Measurements from ENCODE around the gene NDUFS2. TPM values are rescaled to one million over a fixed set of nuclear protein-coding genes. Genes with fewer than 3 reads are reported as not detected.

The NDUFS2 gene
- total RNA-seq, 4 donors from 2014 or later, result 88.7 to 127 (median 106) TPM

- intact Hi-C loops (cut with DNase I; ENCODE audit: low total_unique reads), result no loop called here
- no peak for DNase-seq (ENCODE audit: low spot score in 2 of 2)
- TF ChIP-seq POLR2A (IDR thresholded peaks at IDR 0.05) (no peak), CTCF (IDR thresholded peaks at IDR 0.05) (no peak)
- no peak overlapping the region for H3K4me3 ChIP-seq (ENCODE audit: low read depth, poor library complexity, severe bottlenecking)
- WGBS, 2 donors, result 92 to 94% methylated on average over 11 of the region's 11 CpGs
These were observed 28.5 kb upstream of the NDUFS2 start for GRCh38 chr1:161173711-161174110.

- WGBS, 2 donors, result 92 to 93% methylated on average over 11 of the region's 11 CpGs
- intact Hi-C loops (cut with DNase I; ENCODE audit: low total_unique reads), result no loop called here
- TF ChIP-seq POLR2A (IDR thresholded peaks at IDR 0.05), result no peak
- TF ChIP-seq CTCF (IDR thresholded peaks at IDR 0.05), result no peak
- no peak for DNase-seq (ENCODE audit: low spot score in 2 of 2)
- H3K4me3 ChIP-seq (ENCODE audit: low read depth, poor library complexity, severe bottlenecking), result no peak overlapping the region
These were observed 27.3 kb upstream of the NDUFS2 start for GRCh38 chr1:161174911-161175310.

DNA sequence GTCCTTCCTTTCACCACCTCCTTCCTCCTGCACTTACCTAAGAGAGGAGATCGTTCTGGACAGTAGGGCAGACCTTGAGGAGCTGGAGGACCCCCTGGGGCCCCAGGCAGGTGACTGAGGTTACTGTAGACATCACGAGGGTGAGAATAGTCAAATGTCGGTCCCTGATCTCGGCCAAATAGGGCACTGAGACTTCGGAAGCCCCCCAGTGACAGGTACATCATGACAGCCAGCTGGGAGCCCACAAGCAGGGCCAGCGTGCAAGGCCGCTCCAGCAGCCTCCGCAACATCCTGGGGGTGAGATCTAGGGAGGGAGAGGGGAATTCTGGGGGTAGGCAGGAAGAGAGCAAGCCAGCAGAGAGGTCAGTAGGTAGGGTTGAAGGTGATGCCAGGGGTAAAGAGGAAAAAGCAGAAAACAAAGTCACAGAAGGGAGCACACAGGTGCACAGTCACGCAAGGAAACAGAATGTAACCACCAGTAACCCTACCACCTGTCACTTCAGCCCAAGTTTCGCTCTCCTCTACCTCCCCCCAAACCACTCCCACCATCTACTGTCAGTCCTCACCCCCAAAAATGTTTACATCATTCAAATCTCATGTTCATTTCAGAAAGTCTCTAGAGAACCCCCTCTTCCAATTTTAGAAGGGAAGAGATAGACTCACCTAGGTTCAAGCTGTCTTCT lies 26.3 kb upstream of the NDUFS2 start:
- DNase-seq (ENCODE audit: low spot score in 2 of 2), result no peak
- intact Hi-C loops (cut with DNase I; ENCODE audit: low total_unique reads), result no loop called here
- H3K4me3 ChIP-seq (ENCODE audit: low read depth, poor library complexity, severe bottlenecking), result no peak overlapping the region
- no peak for TF ChIP-seq POLR2A (IDR thresholded peaks at IDR 0.05)
- no peak for TF ChIP-seq CTCF (IDR thresholded peaks at IDR 0.05)
- WGBS, 2 donors, result 88 to 90% methylated on average over 10 of the region's 10 CpGs

DNA sequence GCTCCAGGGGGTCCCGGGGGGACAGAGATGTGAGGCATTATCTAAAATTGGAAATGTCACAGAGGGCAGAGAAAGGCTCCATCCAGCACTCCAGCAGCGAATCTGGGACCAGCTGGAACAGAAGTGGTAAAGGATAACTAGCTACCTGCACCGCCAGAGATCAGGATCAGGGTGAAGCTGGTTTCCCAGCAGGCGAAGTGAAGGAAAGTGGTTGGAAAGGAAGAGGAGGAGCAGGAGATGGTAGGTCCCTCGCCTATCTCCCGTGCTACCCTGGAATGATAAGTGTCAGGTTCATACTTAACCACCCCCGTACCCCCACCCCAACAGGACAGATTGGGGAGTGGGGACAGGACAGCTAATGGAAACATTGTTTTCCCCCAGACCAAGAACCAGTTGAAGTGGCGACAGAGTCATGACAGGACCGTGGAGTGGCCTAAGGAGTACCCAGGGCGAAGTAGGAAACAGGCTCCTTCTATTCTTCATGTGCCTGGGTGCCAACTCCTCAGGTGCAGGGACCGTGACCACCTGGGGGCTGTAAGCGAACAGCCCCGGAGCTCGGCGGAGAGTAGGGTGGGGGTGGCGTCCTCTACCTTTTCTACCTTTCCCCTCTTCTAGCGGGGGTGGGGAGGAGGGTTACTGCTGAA lies 25.6 kb upstream of the NDUFS2 start:
- H3K4me3 ChIP-seq (ENCODE audit: low read depth, poor library complexity, severe bottlenecking), result peak overlapping the region; percentile 66
- intact Hi-C loops (cut with DNase I; ENCODE audit: low total_unique reads), result no loop called here
- WGBS, 2 donors, result 16 to 17% methylated on average over 17 of the region's 17 CpGs
- no peak for DNase-seq (ENCODE audit: low spot score in 2 of 2)
- TF ChIP-seq POLR2A (IDR thresholded peaks at IDR 0.05) (no peak), CTCF (IDR thresholded peaks at IDR 0.05) (no peak)

GRCh38 chr1:161177112-161177935 lies 24.8 kb upstream of the NDUFS2 start, which contains the start of gene B4GALT3:
Gene B4GALT3, minus strand, starts transcription at chr1:161177507. Its CDS starts 1,447 bp downstream, at chr1:161176060.
- peak within 1 kb of the TSS; percentile 66 for H3K4me3 ChIP-seq (ENCODE audit: low read depth, poor library complexity, severe bottlenecking)
- DNase-seq (ENCODE audit: low spot score in 2 of 2), result peak; percentile 87 to 99
- WGBS, 2 donors, result 5 to 6% methylated on average over 40 to 47 of the region's 50 CpGs

More at GRCh38 chr1:161177112-161177935, 24.8 kb upstream of the NDUFS2 start, which contains the start of gene B4GALT3:
- no peak for TF ChIP-seq CTCF (IDR thresholded peaks at IDR 0.05)
- peak in 1 of 2 donors; percentile 11 for TF ChIP-seq POLR2A (IDR thresholded peaks at IDR 0.05)
- intact Hi-C loops (cut with DNase I; ENCODE audit: low total_unique reads), result no loop called here

Data from lower leg skin (tissue), 4 donors.